Activated CD4-positive, alpha-beta T cell treated with anti-CD3 and anti-CD28 coated beads, Interleukin-2, amount 50 U/mL, for 24 hours (primary cell): ENCODE data around the gene PTPN1.
"Not testable (repeated sequence)": the region's sequence is repeated elsewhere in the genome, so short reads cannot be mapped to it uniquely, and the experiment has no call there.

ENCODE experiments used
- DNase-seq, 2 donors: peaks; one replicate each; pipeline ENCODE4 v3.0.0-alpha.2; 2020; ENCODE audit warnings: low read depth in 1 of 2, low spot score in 1 of 2

PTPN1 gene

GRCh38 chr20:50509923-50510705, at the start of gene PTPN1:
Gene PTPN1 (plus strand): TSS chr20:50510383. CDS start chr20:50510528, 145 bp downstream.
- DNase-seq: peak; percentile 97

DNA sequence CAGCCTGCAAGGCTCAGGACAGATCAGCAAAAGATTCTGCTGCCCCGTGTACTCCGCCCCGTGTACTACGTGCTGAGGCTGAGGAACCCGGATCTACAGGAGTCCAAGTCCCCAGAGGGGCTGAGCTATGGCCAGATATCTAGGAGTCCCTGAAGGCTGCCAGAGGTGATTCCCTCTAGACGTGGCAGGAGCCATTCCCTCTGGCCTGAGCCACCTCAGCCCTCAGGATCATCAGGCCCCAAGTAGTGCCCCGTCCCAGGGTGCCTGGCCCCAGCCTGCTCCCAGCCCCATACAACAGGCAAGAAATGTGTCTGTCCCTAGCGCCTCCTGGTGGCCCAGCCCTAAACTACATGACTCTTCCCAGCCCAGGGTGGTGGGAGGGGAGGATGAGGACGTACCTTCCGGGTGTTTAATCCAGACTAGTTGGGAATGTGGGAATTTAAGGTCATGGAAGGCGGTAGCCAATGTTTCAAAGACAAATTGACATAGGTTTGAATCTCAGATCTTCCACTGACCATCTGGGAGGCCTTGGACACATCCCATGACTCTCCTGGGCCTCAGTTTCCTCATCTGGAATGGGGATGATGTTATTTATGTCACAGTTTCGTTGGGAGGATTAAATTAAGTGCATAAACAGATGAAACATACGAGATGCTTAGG, 49.4 kb upstream of the PTPN1 start:
- DNase-seq: peak; percentile 76 to 79

GRCh38 chr20:50462093-50462690, 48.0 kb upstream of the PTPN1 start:
- DNase-seq: no peak

DNA sequence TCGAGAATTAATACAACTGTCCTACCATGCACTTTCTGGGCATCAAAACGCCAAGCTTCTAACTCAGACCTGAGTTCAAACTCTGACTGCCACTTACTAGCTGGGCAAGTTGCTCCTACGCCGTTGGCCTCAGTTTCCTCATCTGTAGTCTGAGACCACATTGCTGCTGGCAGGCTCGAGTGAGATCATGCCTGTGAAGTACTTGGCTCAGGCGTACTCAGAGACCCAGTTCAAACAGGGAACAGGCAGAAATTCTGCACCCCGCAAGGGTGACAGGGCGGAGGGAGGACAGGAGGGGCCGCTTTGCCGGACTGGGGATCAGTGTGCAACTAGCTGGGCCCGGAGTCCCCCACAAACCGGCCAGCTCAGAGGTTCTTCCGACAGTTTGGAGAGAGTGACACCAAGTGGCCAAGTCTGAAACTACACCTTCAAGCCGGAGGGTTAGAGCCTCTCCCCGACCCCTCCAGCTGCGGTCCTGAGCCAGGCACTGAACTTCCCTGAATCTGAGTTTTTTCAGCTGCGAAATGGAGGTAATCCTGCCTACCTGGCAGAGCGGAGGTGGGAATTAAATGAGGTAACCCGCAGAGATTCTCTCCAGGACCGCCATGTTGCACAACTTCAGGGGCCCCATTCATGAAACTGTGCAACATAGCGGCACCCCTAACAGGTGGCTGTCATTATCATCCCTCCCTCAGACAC, 46.0 kb upstream of the PTPN1 start:
- DNase-seq: peak; percentile 42 to 45

GRCh38 chr20:50464725-50465650, 45.2 kb upstream of the PTPN1 start:
- no peak for DNase-seq

- no peak for DNase-seq
Measured at GRCh38 chr20:50467174-50467573, 43.0 kb upstream of the PTPN1 start.

DNA sequence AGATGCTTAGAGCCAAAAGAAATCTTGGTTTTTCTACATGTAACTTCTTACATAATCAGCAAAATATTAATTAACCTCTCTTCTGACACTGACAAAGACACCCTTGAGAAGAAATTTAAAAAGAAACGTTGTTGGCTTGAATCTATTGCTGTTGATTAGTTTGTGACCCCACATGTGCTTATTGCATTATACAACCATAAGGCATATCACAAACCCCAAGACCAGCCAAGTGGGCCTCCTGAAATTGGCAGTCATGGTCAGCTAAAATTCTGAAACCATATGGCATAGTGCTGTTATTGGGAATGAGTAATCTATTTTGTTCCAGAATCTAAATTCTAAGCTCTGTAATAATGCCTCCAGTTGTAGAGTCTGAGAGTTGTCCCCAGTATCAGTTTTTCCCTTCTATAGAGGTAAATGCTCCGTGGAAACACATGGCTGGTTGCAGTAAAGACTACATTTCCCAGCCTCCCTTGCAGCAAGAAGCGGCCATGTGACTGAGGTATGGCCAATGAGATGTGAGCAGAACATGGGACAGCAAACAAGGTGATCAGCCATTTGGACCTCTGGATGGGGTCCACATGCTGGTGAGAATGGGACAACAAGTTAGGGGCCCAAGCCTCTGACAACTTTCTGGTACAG, 42.3 kb upstream of the PTPN1 start:
- DNase-seq: peak in 1 of 2 donors; percentile 26

GRCh38 chr20:50468378-50468798, 41.8 kb upstream of the PTPN1 start:
- DNase-seq: no peak

DNA sequence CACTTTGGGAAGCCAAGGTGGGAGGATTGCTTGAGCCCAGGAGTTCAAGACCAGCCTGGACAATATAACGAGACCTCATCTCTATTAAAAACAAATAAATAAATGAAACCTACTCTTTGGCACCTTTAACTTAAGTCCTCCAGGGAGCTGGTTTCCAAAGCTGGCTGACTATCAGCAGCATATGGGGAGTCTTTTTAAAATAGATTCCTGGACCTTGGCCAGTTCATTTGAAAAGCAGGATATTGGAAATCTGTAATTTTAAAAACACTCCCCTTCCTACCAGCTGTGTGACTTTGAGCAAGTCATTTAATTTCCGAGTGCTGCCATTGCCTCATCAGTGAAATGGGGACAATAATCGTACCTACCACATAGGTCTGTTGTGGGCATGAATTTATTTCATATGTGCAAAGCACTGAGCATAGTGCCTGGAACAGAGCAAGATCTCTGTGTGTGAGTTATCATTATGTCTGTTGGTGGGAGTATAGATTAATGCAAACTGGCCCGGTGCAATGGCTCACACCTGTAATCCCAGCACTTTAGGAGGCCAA, 40.9 kb upstream of the PTPN1 start:
- no peak for DNase-seq

- no peak for DNase-seq
Measured at GRCh38 chr20:50469796-50470195, 40.4 kb upstream of the PTPN1 start.

- DNase-seq: no peak
Measured at GRCh38 chr20:50470264-50470858, 39.8 kb upstream of the PTPN1 start.

DNA sequence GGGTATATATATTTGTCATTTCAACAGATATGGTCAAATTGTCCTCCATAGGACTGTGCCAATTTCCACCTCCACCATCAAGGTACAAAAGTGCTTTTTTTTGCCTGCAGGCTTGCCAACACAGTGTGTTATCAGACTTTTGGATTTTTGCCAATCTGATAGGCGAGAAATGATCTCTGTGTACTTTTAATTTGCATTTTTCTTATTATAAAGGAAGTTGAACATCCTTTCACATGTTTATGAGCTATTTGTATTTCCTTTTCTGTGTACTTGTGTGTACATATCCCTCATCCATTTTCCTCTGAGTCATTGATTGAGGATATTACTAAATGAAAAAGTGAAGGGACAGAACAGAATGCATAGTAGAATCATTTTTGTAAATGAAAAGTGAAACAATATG, 39.0 kb upstream of the PTPN1 start:
- DNase-seq: no peak

- DNase-seq: no peak
Measured at GRCh38 chr20:50472693-50473664, 37.2 kb upstream of the PTPN1 start.

DNA sequence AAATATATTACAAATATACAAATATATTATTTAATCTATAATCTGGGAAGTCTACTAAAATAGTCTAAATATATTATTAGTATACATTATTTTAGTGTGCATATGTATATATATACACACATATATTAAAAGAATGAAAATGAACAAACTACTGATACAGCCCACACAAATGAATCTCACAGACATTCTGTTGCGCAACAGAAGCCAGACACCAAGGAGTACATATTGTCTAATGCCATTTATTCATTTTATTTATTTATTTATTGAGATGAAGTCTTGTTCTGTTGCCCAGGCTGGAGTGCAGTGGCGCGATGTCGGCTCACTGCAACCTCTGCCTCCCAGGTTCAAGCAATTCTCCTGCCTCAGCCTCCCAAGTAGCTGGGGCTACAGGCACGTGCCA, 35.8 kb upstream of the PTPN1 start:
- not testable (repeated sequence) for DNase-seq

- no peak for DNase-seq
Measured at GRCh38 chr20:50475681-50476292, 34.4 kb upstream of the PTPN1 start.

DNA sequence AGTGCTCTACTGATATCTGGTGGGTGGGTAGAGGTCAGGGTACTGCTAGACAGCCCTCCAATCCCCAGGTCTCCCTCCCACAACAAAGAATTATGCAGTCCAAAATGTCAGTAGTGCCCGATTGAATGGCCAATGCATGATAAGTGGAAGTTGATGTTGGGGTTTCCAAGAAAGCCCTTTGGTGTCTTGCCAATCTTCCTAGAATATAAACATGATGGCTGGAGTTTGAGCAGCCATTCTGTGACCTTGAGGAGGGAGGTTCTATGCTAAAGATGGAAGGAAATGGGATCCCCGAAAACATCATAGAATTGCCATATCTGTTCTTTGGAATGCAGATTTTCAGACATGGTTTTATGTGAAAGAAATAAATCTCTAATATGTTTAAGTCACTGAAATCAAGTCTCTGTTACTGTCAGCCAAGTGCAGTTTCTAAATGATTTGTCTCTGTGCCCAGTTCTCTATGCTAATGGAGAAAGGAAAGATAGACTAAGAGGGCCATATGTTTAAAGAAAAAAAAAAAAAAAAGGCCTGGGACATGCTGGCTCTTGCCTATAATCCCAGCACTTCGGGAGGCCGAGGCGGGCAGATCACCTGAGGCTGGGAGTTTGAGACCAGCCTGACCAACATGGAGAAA, 32.8 kb upstream of the PTPN1 start:
- DNase-seq: no peak
